Right renal pelvis (tissue), 4 donors: ENCODE data around the gene GNAI1. TPM values are rescaled to one million over a fixed set of nuclear protein-coding genes. Genes with fewer than 3 reads are reported as not detected.
"Not testable (repeated sequence)": the region's sequence is repeated elsewhere in the genome, so short reads cannot be mapped to it uniquely, and the experiment has no call there.

Source experiments
- DNase-seq, 4 donors: peaks; one replicate each; pipeline ENCODE4 v3.0.0-alpha.2; 2013; ENCODE audit warnings: low read depth in 4 of 4, low spot score in 3 of 4, missing footprints in 1 of 4
- polyA plus RNA-seq, 4 donors: library from polyadenylated mRNA; unstranded; fragments of 120-200 nt; gene quantifications; one replicate each; pipeline ENCODE4 v1.2.1, GENCODE V29; 2013; ENCODE audit not compliant: insufficient read length in 4 of 4

GNAI1 gene
- polyA plus RNA-seq, 4 donors = 131 to 138 (median 135) TPM

- DNase-seq = no peak
These were observed 20.2 kb downstream of the GNAI1 start for GRCh38 chr7:80154656-80155333.

- DNase-seq = no peak
These were observed 20.7 kb downstream of the GNAI1 start for GRCh38 chr7:80155374-80155773.

GRCh38 chr7:80157770-80158169, 23.1 kb downstream of the GNAI1 start:
- not testable (repeated sequence) for DNase-seq

- no peak for DNase-seq
These were observed 25.2 kb downstream of the GNAI1 start for GRCh38 chr7:80159802-80160201.

GRCh38 chr7:80161466-80161865, 26.8 kb downstream of the GNAI1 start:
- DNase-seq = no peak

GRCh38 chr7:80165177-80165576, 30.5 kb downstream of the GNAI1 start:
- DNase-seq = no peak

GRCh38 chr7:80170445-80170844, 35.8 kb downstream of the GNAI1 start:
- DNase-seq = no peak

DNA sequence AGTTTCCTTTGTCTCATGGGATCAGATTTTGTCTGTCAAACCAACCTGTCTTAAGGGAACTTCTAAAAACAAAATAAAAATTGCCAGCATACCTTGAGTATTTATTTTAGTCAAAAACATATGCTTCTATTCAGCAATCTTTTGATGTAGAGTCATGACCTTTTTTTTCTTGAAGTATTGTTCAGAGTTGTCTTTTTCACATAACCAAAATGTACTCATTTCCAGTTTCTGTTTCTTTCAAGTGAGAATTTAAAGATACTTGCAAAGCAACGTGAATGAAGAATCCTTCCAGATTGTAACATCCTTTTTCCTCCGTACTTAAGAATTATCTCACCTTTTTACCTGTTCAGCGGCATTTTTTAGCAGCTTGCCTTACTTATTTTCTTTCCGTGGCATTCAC, 37.8 kb downstream of the GNAI1 start:
- DNase-seq = no peak

GRCh38 chr7:80175744-80176143, 41.1 kb downstream of the GNAI1 start:
- DNase-seq = no peak

GRCh38 chr7:80181411-80181810, 46.8 kb downstream of the GNAI1 start:
- no peak for DNase-seq

DNA sequence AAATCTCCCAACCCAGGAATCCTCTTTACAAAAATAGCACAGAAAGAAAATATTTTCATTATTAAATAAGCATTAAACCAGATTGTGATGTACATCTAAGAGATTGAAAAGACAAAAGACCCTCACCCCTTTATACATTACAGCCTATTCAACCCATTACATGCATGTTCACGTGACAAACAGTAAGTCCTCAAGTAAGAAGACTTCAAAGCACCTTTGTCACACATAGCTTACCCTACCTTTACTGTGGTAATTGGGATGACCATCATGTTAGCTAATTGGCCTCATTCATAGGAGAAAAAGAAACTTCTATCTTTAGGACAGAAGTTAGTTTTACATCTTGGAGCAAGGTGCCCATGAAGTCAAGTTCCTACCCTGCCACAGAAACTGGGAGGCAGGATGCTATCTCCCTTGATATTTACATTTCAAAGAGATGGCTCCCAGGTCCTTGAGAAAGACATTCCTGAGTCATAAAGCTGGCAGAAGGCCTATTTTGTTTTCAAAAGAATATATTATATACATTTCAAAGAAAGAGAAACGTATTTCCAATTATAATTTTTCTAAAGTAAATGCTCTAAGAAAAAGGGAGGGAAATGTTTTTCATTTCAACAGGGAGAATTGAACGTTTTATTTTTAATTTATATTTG, 48.1 kb downstream of the GNAI1 start:
- no peak for DNase-seq

DNA sequence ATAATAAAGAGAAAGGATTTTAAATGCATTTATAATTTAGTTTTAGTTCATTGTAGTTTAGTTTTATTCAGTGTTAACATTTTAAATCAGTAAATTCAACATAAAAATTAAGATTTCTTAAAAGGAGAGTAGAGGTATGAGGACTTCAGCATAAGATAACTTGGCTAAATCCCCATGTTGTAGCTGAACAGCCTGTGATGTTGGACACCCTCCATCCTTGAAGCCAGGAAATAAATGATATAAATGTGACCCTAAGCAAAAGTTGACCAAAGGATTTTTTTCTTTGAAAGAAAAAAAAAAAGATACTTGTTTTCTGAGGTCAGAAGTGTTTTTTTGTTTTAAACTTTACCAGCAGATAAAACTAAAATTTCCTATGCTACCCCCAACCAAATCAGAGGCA, 48.7 kb downstream of the GNAI1 start:
- DNase-seq = no peak

- DNase-seq = no peak
These were observed 49.5 kb downstream of the GNAI1 start for GRCh38 chr7:80183900-80184685.

- no peak for DNase-seq
These were observed 50.1 kb downstream of the GNAI1 start for GRCh38 chr7:80184693-80185092.

GRCh38 chr7:80185571-80185970, 50.9 kb downstream of the GNAI1 start:
- no peak for DNase-seq

GRCh38 chr7:80186721-80187120, 52.1 kb downstream of the GNAI1 start:
- no peak for DNase-seq

- DNase-seq = no peak
These were observed 52.6 kb downstream of the GNAI1 start for GRCh38 chr7:80187279-80187678.

DNA sequence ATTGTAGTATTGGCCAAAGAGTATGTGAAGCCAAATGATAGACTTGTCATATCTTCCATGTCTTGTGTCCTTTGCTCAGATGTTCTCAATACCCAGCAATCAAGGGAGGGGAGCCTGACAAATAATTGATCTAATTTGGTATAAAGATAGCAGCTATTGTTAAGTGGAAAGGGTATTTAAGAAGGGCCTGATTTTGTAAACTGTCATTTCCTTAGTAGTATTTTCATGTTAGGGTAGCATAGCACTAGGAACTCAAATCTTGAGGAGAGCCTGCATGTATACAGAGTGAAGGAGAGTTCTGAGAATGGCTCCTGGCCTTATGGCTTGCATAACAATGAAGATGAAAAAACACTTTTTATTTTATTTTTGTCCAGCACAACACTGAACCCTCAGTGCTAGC, 53.1 kb downstream of the GNAI1 start:
- DNase-seq = no peak

DNA sequence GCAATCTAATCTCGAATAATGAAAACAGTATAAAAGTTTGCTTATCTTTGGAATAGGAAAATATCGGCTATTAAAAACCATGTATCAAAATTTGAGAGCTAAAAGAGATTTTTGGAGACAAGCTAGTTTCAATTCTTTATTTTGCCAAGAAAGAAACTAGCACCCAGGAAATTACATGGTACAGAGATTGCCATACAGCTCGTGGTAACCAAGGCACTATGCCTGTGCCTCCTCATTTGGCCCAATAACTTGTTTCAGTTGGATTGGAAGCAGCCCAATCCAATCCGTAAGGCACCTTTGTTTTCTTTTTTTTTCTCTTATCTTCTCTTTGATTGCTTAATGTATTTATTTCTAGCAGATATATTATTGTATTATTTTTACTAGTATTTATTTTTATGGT, 55.0 kb downstream of the GNAI1 start:
- no peak for DNase-seq

DNA sequence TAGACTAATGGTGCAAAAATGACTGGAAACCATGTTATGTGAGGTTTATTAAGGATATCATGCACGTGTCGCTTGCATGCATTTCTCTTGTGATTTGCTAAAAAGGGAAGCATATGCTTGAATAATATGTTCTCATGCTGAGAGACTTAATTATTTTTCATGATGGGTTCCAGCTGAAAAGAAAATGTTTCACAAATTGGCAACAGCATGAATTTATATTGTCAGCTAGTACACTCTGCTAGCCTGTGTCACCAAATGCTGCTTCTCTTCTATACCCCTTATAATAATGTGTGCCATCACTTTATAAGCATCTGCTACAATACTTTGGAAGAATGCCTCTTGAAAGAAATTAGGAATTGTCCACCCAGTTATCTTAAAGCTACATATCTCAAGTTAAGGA, 63.0 kb downstream of the GNAI1 start:
- DNase-seq = no peak

DNA sequence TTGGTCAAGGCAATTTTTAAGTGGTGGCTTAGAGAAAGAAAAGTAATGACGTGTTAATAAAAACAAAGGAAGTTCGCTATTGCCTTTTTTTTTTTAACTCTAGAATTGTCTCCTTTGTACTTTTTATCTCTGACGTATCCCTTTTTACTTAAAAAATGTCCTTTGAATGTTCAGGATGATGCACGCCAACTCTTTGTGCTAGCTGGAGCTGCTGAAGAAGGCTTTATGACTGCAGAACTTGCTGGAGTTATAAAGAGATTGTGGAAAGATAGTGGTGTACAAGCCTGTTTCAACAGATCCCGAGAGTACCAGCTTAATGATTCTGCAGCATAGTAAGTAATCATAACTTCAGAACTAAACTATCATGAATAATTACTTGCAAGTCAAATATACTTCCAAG, 64.4 kb downstream of the GNAI1 start:
- no peak for DNase-seq

DNA sequence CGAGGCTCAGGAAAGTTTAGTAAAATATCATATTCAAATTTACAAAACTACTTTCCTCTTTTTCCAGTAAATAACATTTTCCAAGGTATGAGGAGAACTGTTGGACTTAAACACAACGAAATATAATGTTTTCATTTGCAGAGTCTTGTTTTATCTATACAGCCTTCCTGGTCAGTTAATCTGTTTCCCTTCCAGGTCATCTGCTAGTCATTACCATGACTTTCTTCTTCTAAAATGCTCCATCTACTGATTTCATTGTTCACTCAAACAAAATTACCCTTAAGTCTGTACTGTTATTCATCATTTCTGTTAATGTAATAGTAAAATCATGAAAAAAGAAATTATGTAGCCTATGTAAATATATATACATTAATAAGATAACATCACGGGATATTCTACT, 69.8 kb downstream of the GNAI1 start:
- no peak for DNase-seq
